AG04449 (cell line): ENCODE measurements around the gene SDCCAG8.

ENCODE experiments used
- CTCF ChIA-PET: fragments of 350-600 bp; formaldehyde crosslinking; extraction: SDS; loops from one replicate; lab custom pipeline; 2021; ENCODE audit warnings: antibody characterized with exemption; lab: Yijun Ruan, JAX
- POLR2A ChIA-PET: fragments of 400-600, 350-600 bp; formaldehyde crosslinking; extraction: SDS; loops from one replicate; lab custom pipeline; 2020; ENCODE audit warnings: antibody characterized with exemption, inconsistent platforms; lab: Yijun Ruan, JAX
- DNase-seq: peaks from one replicate; pipeline ENCODE4 v3.0.0-alpha.2; 2010; ENCODE audit warnings: low read depth, low spot score
- H3K4me3 ChIP-seq: 2 replicates; pipeline ENCODE4 v1.5.1; 2011; ENCODE audit warnings: low read depth, mild to moderate bottlenecking, control low read depth, low read length
- CTCF ChIP-seq: IDR thresholded peaks from one replicate; pipeline ENCODE4 v1.5.1; 2011; ENCODE audit warnings: mild to moderate bottlenecking, moderate library complexity, low read length, control low read depth, inconsistent platforms; ENCODE audit not compliant: insufficient read depth; ENCODE audit errors: missing control alignments

The SDCCAG8 gene

GRCh38 chr1:243420946-243421685 is 165.3 kb downstream of the SDCCAG8 start:
- POLR2A ChIA-PET, result no interaction called here
- CTCF ChIA-PET, result interaction anchor here (0.9 to 2.5 kb wide), 4 partner anchors 9 to 78 kb away, joined by 3 to 9 read pairs (median 4); no protein-coding TSS in a partner anchor
- DNase-seq, result no peak
- TF ChIP-seq CTCF, result no peak
- peak overlapping the region; percentile 32 for H3K4me3 ChIP-seq

- CTCF ChIA-PET, result interaction anchor here (0.9 to 2.5 kb wide), 3 partner anchors 11 to 78 kb away, joined by 3 to 9 read pairs (median 4); no protein-coding TSS in a partner anchor
- POLR2A ChIA-PET, result no interaction called here
- no peak for TF ChIP-seq CTCF
Observed at GRCh38 chr1:243421784-243422183, 165.9 kb downstream of the SDCCAG8 start.

GRCh38 chr1:243422362-243422761 is 166.5 kb downstream of the SDCCAG8 start:
- no peak for DNase-seq

More at GRCh38 chr1:243421784-243422183, 165.9 kb downstream of the SDCCAG8 start:
- peak overlapping the region; percentile 32 for H3K4me3 ChIP-seq
- peak; percentile 24 for DNase-seq

GRCh38 chr1:243428084-243428483 is 172.2 kb downstream of the SDCCAG8 start:
- H3K4me3 ChIP-seq, result no peak overlapping the region
- DNase-seq, result no peak
- ChIA-PET POLR2A (no interaction called here), CTCF (no interaction called here)
- no peak for TF ChIP-seq CTCF

More at GRCh38 chr1:243422362-243422761, 166.5 kb downstream of the SDCCAG8 start:
- CTCF ChIA-PET, result interaction anchor here (1.3 kb wide), 1 partner anchor 79 kb away, joined by 3 read pairs; no protein-coding TSS in a partner anchor
- no peak for TF ChIP-seq CTCF
- POLR2A ChIA-PET, result no interaction called here
- H3K4me3 ChIP-seq, result no peak overlapping the region

- ChIA-PET CTCF (no interaction called here), POLR2A (no interaction called here)
- H3K4me3 ChIP-seq, result no peak overlapping the region
- TF ChIP-seq CTCF, result no peak
- no peak for DNase-seq
Observed at GRCh38 chr1:243428617-243429342, 172.9 kb downstream of the SDCCAG8 start.

GRCh38 chr1:243431591-243431990 is 175.8 kb downstream of the SDCCAG8 start:
- no peak for DNase-seq
- CTCF ChIA-PET, result interaction anchor here (1.3 kb wide), 1 partner anchor 8 kb away, joined by 3 read pairs; no protein-coding TSS in a partner anchor
- TF ChIP-seq CTCF, result no peak
- POLR2A ChIA-PET, result no interaction called here
- no peak overlapping the region for H3K4me3 ChIP-seq
